HG02623 (cell line): ENCODE measurements around the gene TLR1.

Experiments
- ATAC-seq: cut with Tn5 transposase; IDR thresholded peaks from one replicate; pipeline ENCODE4 v1.9.1; 2021; ENCODE audit warnings: moderate library complexity; ENCODE audit not compliant: unreplicated experiment

Gene TLR1, protein sequence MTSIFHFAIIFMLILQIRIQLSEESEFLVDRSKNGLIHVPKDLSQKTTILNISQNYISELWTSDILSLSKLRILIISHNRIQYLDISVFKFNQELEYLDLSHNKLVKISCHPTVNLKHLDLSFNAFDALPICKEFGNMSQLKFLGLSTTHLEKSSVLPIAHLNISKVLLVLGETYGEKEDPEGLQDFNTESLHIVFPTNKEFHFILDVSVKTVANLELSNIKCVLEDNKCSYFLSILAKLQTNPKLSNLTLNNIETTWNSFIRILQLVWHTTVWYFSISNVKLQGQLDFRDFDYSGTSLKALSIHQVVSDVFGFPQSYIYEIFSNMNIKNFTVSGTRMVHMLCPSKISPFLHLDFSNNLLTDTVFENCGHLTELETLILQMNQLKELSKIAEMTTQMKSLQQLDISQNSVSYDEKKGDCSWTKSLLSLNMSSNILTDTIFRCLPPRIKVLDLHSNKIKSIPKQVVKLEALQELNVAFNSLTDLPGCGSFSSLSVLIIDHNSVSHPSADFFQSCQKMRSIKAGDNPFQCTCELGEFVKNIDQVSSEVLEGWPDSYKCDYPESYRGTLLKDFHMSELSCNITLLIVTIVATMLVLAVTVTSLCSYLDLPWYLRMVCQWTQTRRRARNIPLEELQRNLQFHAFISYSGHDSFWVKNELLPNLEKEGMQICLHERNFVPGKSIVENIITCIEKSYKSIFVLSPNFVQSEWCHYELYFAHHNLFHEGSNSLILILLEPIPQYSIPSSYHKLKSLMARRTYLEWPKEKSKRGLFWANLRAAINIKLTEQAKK

DNA sequence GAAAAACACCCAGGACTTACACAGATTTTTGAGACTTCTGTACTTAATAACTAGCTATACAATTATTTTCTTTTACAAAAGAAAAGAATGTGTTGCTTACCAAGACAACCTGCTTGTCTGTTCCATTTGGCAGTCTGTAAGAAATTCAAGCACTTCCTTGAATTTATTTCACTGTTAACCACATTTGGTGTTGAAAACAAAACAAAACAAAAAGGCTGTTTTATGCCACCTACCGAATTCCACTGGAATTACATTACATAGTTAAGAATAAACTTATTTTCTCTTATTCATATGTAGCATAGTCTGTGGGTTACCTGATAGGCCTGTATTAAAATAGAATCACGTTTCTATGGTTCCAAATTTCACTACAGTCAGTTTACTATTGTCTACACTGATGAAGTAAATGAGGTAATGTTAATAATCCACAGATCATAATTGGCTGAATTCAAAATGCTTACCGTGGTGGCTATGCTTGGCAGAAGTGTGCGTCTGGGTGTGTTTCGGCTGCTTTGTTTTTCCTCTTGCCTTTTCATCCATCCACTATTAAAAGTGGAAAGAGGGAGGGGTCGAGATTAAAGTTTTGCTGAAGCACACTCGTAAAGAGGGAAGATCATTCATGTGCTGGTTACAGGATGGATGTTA is at the start of gene TLR1:
TLR1 (minus strand) TSS at position 138 of the 642 bp plus-strand sequence. CDS start 5,960 bp downstream, outside the sequence.
- no peak for ATAC-seq

GRCh38 chr4:38846015-38846414 is 41.4 kb upstream of the TLR1 start:
- ATAC-seq, result no peak

GRCh38 chr4:38842994-38843393 is 38.4 kb upstream of the TLR1 start:
- no peak for ATAC-seq

DNA sequence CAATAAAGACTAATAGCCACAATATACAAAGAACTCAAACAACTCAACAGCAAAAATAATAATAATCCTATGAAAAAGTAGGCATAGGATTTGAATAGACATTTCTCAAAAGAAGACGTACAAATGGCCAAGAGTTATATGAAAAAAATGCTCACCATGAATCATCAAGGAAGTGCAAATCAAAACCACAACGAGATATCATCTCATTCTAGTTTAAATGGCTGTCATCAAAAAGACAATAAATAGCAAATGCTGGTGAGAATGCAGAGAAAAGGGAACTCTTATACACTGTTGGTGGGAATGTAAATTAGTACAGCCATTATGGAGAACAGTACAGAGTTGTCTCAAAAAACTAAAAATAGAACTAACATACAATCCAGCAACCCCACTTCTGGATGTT is 33.3 kb upstream of the TLR1 start:
- no peak for ATAC-seq

DNA sequence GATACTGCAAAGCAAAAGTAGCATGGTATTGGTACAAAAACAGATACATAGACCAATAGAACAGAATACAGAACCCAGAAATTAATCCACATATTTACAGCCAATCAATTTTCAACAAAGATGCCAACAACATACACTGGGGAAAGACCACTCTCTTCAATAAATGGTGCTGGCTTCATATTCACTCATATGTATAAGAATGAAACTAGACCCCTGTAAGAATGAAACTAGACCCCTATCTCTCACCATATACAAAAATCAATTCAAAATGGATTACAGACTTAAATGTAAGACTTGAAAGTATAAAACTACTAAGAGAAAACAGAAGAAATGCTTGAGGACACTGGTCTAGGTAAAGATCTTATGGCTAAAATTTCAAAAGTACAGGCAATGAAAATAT is 32.7 kb upstream of the TLR1 start:
- no peak for ATAC-seq

GRCh38 chr4:38834570-38834969 is 30.0 kb upstream of the TLR1 start:
- ATAC-seq, result no peak

DNA sequence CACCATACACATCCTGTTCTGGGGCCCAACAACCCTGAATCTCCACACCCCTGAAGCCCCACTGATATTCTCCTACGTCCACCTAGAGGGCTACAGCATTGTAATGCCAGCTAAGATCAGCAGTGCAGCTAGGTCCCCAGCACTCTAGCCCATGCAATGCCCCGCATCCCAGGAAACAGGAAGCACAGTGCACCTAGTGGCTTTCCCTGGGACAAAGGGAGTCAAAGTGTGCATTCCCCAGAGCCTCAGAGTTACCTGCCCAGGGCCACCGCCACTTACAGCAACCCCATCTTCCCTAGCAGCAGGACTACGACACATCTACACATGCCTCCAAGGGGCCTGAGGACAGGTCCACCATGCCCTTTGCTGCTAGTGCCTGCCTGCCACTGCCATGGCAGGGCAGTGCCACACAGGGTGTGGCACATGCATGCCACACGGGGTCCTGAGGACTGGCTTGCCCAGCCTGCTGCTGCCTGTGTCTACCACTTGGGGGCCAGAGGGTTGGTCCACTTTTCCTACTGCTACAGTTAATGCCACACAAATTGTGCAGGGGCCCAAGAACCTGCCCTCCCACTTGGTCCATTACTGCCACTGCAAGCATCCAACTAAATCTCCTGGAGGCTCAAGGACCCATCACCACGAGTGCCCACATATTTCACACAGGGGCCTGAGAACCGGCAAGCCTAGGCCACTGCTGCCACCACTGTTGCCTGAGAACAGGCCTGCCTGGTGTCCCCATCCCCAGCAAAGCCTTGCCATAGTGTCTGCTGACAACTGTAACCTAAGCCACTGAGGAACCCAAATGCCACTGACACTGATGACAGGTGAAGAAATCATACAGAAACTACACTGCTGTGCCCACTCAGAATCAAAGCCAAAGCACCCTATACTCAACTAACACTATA is 28.3 kb upstream of the TLR1 start:
- ATAC-seq, result no peak

DNA sequence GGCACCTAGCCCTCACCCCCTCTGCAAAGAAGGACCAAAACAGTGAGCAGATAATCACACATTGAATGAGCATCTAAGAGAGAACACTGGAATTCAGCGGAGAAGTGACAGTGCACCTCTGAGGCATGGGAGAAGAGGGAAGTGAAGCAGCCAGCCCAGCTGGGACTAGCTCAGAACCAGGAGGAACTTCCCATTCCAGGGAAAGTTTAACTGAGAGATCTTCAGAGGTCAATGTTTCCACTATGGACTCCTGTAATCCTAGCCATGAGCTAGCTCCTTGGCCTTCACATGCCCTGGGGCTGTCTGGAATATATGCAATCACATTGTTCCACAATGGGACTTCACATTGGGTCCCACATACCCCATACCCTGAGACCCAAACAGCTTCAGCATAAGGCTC is 27.6 kb upstream of the TLR1 start:
- no peak for ATAC-seq

GRCh38 chr4:38831653-38832052 is 27.1 kb upstream of the TLR1 start:
- no peak for ATAC-seq

DNA sequence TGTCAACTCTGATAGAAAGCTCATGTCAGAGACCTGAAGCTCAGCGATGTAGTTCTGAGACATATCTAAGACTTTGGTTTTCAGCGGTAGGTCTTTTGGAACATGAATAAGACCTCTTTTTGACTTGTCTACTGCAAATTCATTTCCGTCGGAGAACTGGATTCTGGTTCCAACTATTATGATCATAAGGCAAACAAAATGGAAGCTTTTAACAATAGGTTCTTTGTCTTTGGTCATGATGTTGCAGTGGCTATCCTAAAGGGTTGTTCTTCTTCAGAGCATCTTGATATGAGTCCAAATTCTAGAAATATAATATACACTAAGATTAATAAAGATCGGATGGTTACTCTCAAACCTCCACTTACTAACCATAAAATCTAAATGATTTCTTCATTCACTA is 24.6 kb upstream of the TLR1 start:
- no peak for ATAC-seq

DNA sequence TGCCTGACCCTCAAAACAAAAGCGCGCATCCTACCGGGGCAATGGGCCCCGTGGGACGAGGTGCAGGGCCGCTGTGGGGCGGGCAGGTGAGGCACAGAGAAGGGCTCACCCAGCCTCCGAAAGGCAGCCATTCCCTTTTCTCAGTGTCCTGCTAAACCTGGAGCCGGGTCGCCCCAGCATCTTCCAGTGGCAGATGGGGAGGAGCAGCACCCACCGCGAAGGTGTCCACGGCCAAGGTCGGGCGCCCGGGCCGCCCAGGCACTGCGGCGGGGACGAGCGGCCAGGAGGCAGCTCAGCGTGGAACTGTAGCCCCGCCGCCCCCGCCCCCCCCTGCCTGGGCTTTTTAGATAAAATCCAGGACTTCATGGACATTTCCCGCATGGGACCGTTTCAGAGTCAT is 19.2 kb upstream of the TLR1 start:
- no peak for ATAC-seq

- no peak for ATAC-seq
Observed at GRCh38 chr4:38822748-38823303, 18.2 kb upstream of the TLR1 start.

DNA sequence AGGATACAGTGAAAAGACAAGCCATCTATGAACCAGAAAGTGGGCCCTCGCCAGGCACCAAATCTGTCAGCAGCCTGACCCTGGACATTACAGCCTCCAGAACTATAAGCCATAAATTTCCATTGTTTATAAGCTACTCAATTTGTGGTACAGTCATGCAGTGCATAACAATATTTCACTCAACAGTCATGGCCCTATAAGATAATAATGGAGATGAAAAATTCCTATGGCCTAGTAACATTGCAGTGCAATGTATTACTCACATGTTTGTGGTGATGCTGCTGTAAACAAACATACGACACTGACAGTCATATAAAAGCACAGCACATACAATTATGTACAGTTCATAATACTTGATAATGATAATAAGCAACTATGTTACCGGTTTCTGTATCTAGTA is 17.1 kb upstream of the TLR1 start:
- no peak for ATAC-seq

DNA sequence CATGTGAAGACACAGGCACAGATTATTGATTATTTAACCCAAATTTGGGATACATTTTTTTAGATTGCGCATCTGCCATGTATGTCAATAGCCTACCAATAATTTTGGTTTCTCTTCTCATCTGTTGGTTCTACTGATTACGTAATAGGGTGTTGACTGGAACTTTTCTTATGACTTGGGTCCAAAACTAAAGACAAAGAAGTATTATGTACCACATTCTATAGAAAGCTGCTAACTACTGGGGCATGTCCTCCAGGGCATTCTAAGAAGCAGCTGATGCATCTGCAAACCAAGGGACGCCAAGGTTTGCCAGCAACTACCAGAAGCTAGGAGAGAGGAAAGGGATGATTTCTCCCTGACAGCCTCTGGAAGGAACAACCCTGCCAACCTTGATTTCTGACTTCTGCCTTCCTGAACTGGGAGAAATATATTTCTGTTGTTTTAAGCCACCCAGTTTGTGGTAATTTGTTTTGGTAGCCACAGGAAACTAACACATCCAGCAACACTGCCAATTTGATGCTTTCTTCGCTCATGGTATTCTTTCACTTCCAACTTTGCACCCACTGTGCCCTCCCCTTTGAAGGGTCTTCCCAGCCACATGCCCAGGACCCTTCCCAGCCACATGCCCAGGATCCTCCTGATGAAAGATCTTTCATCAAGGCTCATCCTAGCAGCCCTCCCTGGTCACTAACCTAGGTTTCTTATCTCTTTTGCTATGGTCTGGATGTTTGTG is 15.9 kb upstream of the TLR1 start:
- no peak for ATAC-seq

- no peak for ATAC-seq
Observed at GRCh38 chr4:38819569-38819968, 15.0 kb upstream of the TLR1 start.

GRCh38 chr4:38818441-38818976 is 13.9 kb upstream of the TLR1 start:
- ATAC-seq, result peak; percentile 60

- ATAC-seq, result no peak
Observed at GRCh38 chr4:38815885-38816782, 11.5 kb upstream of the TLR1 start.

- no peak for ATAC-seq
Observed at GRCh38 chr4:38814386-38814785, 9.8 kb upstream of the TLR1 start.
